ENCODE data around the gene LMAN2L. TPM values are rescaled to one million over a fixed set of nuclear protein-coding genes. Genes with fewer than 3 reads are reported as not detected.

The LMAN2L gene
- total and polyA plus RNA-seq, 4 donors: 6.4 to 15.1 (median 12.3) TPM

- Histone ChIP-seq H3K36me3 (ENCODE audit: control insufficient read depth in 4 of 4, insufficient read depth in 3 of 4, low read depth in 1 of 4, low read length in 3 of 4) (no peaks in the 10 kb centered on the region), H3K27me3 (ENCODE audit: control insufficient read depth in 4 of 4, insufficient read depth in 4 of 4, low read length in 3 of 4) (no peaks in the 10 kb centered on the region), H3K27ac (ENCODE audit: low read depth in 1 of 2, low read length in 2 of 2) (no peak overlapping the region), H3K9ac (ENCODE audit: low read depth in 1 of 2, low read length in 2 of 2) (peak overlapping the region in 1 of 2 donors; percentile 43), H3K4me1 (ENCODE audit: control insufficient read depth in 4 of 4, insufficient read depth in 4 of 4, low read length in 3 of 4) (peaks cover 0 to 6% (median 3%) of the 10 kb centered on the region in 4 donors), H3K4me3 (ENCODE audit: low read depth in 1 of 3, low read length in 3 of 3) (peak overlapping the region; percentile 7 to 67 (median 19)), H3K9me3 (ENCODE audit: control insufficient read depth in 4 of 4, low read length in 3 of 4) (no peaks in the 10 kb centered on the region)
- DNase-seq (ENCODE audit: low spot score): no peak
- 45% methylated on average over 7 of the region's 7 CpGs for WGBS
- TF ChIP-seq TAF1 (conservative IDR thresholded peaks at IDR 0.05) (no peak), ATF3 (IDR thresholded peaks at IDR 0.05) (no peak), JUND (IDR thresholded peaks at IDR 0.05) (no peak), CTCF (IDR thresholded peaks at IDR 0.05; ENCODE audit: low read depth, low read length, missing input control) (no peak), FOXA2 (IDR thresholded peaks at IDR 0.05) (no peak), FOXA1 (IDR thresholded peaks at IDR 0.05) (no peak), EGR1 (IDR thresholded peaks at IDR 0.05; ENCODE audit: low read depth in 2 of 2) (no peak), GABPA (IDR thresholded peaks at IDR 0.05 in 1 of 2, conservative IDR thresholded peaks at IDR 0.05 in 1 of 2) (no peak), REST (IDR thresholded peaks at IDR 0.05) (no peak), RAD21 (IDR thresholded peaks at IDR 0.05) (no peak), NR2F2 (IDR thresholded peaks at IDR 0.05) (no peak), SP1 (IDR thresholded peaks at IDR 0.05) (no peak), HNF4G (IDR thresholded peaks at IDR 0.05) (no peak), HNF4A (conservative IDR thresholded peaks at IDR 0.05) (no peak), RXRA (IDR thresholded peaks at IDR 0.05) (no peak), MAX (IDR thresholded peaks at IDR 0.05) (no peak), YY1 (IDR thresholded peaks at IDR 0.05) (no peak)
- TF ChIP-seq, protein P1, sequence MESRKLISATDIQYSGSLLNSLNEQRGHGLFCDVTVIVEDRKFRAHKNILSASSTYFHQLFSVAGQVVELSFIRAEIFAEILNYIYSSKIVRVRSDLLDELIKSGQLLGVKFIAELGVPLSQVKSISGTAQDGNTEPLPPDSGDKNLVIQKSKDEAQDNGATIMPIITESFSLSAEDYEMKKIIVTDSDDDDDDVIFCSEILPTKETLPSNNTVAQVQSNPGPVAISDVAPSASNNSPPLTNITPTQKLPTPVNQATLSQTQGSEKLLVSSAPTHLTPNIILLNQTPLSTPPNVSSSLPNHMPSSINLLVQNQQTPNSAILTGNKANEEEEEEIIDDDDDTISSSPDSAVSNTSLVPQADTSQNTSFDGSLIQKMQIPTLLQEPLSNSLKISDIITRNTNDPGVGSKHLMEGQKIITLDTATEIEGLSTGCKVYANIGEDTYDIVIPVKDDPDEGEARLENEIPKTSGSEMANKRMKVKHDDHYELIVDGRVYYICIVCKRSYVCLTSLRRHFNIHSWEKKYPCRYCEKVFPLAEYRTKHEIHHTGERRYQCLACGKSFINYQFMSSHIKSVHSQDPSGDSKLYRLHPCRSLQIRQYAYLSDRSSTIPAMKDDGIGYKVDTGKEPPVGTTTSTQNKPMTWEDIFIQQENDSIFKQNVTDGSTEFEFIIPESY (IDR thresholded peaks at IDR 0.05): no peak
These were observed 34.1 kb upstream of the LMAN2L start for GRCh38 chr2:96773922-96774321.
